ENCODE measurements around the gene FOXC2. TPM values are rescaled to one million over a fixed set of nuclear protein-coding genes. Genes with fewer than 3 reads are reported as not detected.

The FOXC2 gene
- total and polyA plus RNA-seq, 10 of the 15 experiments (the other 5 are each of a cell fraction or from before 2014, with no cell fraction given) = not detected

GRCh38 chr16:86576591-86577313, 10.1 kb downstream of the FOXC2 start:
- no TSS peak for BruUV-seq (replicated peaks)
- intact Hi-C loops (cut with micrococcal nuclease; ENCODE audit: unreplicated experiment) = no loop called here
- Histone ChIP-seq H3K9me3 (replicated peaks; ENCODE audit: control insufficient read depth, insufficient read depth, low read length) (no peaks in the 10 kb centered on the region), H3K9ac (ENCODE audit: control insufficient read depth, insufficient read depth, low read length) (no peak overlapping the region), H3K4me3 (no peak overlapping the region), H3K4me1 (ENCODE audit: control insufficient read depth, insufficient read depth, low read length) (no peaks in the 10 kb centered on the region), H3K36me3 (ENCODE audit: control insufficient read depth in 2 of 2, insufficient read depth in 2 of 2, low read length in 1 of 2) (no peaks in the 10 kb centered on the region), H3K4me2 (ENCODE audit: control insufficient read depth, insufficient read depth) (no peak overlapping the region), H2AFZ (ENCODE audit: control insufficient read depth, low read depth, low read length) (no peak overlapping the region), H3K79me2 (ENCODE audit: control insufficient read depth, insufficient read depth, low read length) (no peaks in the 10 kb centered on the region), H4K20me1 (ENCODE audit: control insufficient read depth, insufficient read depth) (no peaks in the 10 kb centered on the region), H3K27ac (ENCODE audit: control insufficient read depth, insufficient read depth) (no peak overlapping the region), H3K27me3 (replicated peaks in 1 of 2; ENCODE audit: control insufficient read depth in 2 of 2, insufficient read depth in 2 of 2, low read length in 1 of 2) (peaks cover 2 to 4% of the 10 kb centered on the region in 2 experiments; a peak in 2 of 4 replicates)
- ChIA-PET RAD21 (ENCODE audit: unreplicated experiment) (interaction anchor here (0.5 to 1.8 kb wide), 5 partner anchors 13 to 658 kb away, joined by 3 to 7 read pairs (median 4); no protein-coding TSS in a partner anchor), CTCF (interaction anchor here (0.7 to 1.6 kb wide), 5 partner anchors 12 to 486 kb away, joined by 3 to 7 read pairs (median 3); no protein-coding TSS in a partner anchor), SMC1A (ENCODE audit: uncharacterized antibody, unreplicated experiment) (interaction anchor here (0.7 kb wide), 1 partner anchor 188 kb away, joined by 3 read pairs; no protein-coding TSS in a partner anchor), POLR2A (interaction anchor here (0.6 to 0.7 kb wide), 2 partner anchors 88 to 670 kb away, joined by 3 to 5 read pairs; no protein-coding TSS in a partner anchor)
- FAIRE-seq = no peak
- 25% methylated on average over 30 of the region's 33 CpGs for WGBS (ENCODE audit: insufficient coverage, insufficient replicate concordance, low lambda C conversion rate, missing lambda C conversion rate)
- in situ Hi-C loops (cut with MboI) = no loop called here
- no peak for TF ChIP-seq SPI1 (IDR thresholded peaks at IDR 0.05; ENCODE audit: borderline replicate concordance, insufficient read depth, low read depth, low read length)
- no peak for ATAC-seq
- DNase-seq (ENCODE audit: low read depth, low spot score) = no peak

GRCh38 chr16:86577314-86577971, 10.8 kb downstream of the FOXC2 start:
- Histone ChIP-seq H3K4me1 (ENCODE audit: control insufficient read depth, insufficient read depth, low read length) (no peaks in the 10 kb centered on the region), H3K4me3 (no peak overlapping the region), H3K79me2 (ENCODE audit: control insufficient read depth, insufficient read depth, low read length) (no peaks in the 10 kb centered on the region), H3K9me3 (replicated peaks; ENCODE audit: control insufficient read depth, insufficient read depth, low read length) (no peaks in the 10 kb centered on the region), H3K27ac (ENCODE audit: control insufficient read depth, insufficient read depth) (no peak overlapping the region), H3K27me3 (replicated peaks in 1 of 2; ENCODE audit: control insufficient read depth in 2 of 2, insufficient read depth in 2 of 2, low read length in 1 of 2) (peaks cover 2 to 4% of the 10 kb centered on the region in 2 experiments; a peak in 3 of 4 replicates), H3K36me3 (ENCODE audit: control insufficient read depth in 2 of 2, insufficient read depth in 2 of 2, low read length in 1 of 2) (no peaks in the 10 kb centered on the region), H2AFZ (ENCODE audit: control insufficient read depth, low read depth, low read length) (no peak overlapping the region), H3K4me2 (ENCODE audit: control insufficient read depth, insufficient read depth) (no peak overlapping the region), H3K9ac (ENCODE audit: control insufficient read depth, insufficient read depth, low read length) (no peak overlapping the region), H4K20me1 (ENCODE audit: control insufficient read depth, insufficient read depth) (no peaks in the 10 kb centered on the region)
- ChIA-PET SMC1A (ENCODE audit: uncharacterized antibody, unreplicated experiment) (no interaction called here), POLR2A (no interaction called here), CTCF (interaction anchor here (1.6 kb wide), 1 partner anchor 13 kb away, joined by 7 read pairs; no protein-coding TSS in a partner anchor), RAD21 (ENCODE audit: unreplicated experiment) (interaction anchor here (0.8 kb wide), 1 partner anchor 185 kb away, joined by 3 read pairs; no protein-coding TSS in a partner anchor)
- FAIRE-seq = no peak
- intact Hi-C loops (cut with micrococcal nuclease; ENCODE audit: unreplicated experiment) = no loop called here
- no peak for DNase-seq (ENCODE audit: low read depth, low spot score)
- in situ Hi-C loops (cut with MboI) = no loop called here
- 53% methylated on average over 12 of the region's 12 CpGs for WGBS (ENCODE audit: insufficient coverage, insufficient replicate concordance, low lambda C conversion rate, missing lambda C conversion rate)
- BruUV-seq (replicated peaks) = no TSS peak
- ATAC-seq = no peak
- TF ChIP-seq BMI1 (IDR thresholded peaks at IDR 0.05; ENCODE audit: borderline replicate concordance) = no peak
